Stimulated activated CD8-positive, alpha-beta memory T cell treated with anti-CD3 and anti-CD28 coated beads, Interleukin-12 subunit alpha, Interleukin-12 subunit beta, amount 100 ng/mL, for 1 hour (primary cell): ENCODE data around the gene IQCK.
A peak's percentile ranks its signal among the peaks of the same experiment; 100 is the strongest.
"Not testable (repeated sequence)": the region's sequence is repeated elsewhere in the genome, so short reads cannot be mapped to it uniquely, and the experiment has no call there.

Source experiments
- DNase-seq: peaks from one replicate; pipeline ENCODE4 v3.0.0-alpha.2; 2020; ENCODE audit warnings: low read depth

Gene IQCK

GRCh38 chr16:19717741-19718623 lies at the start of gene IQCK, which contains the start of gene KNOP1:
Gene IQCK, plus strand, starts transcription at chr16:19718271. Its CDS starts 36 bp downstream, at chr16:19718307.
Gene KNOP1, minus strand, starts transcription at chr16:19718227. Its CDS starts 3,192 bp downstream, at chr16:19715035.
- peak; percentile 77 for DNase-seq

- DNase-seq: no peak
Observed at GRCh38 chr16:19672378-19672777, 45.7 kb upstream of the IQCK start.

- DNase-seq: no peak
Observed at GRCh38 chr16:19674485-19674884, 43.6 kb upstream of the IQCK start.

GRCh38 chr16:19677402-19677801 lies 40.7 kb upstream of the IQCK start:
- no peak for DNase-seq

DNA sequence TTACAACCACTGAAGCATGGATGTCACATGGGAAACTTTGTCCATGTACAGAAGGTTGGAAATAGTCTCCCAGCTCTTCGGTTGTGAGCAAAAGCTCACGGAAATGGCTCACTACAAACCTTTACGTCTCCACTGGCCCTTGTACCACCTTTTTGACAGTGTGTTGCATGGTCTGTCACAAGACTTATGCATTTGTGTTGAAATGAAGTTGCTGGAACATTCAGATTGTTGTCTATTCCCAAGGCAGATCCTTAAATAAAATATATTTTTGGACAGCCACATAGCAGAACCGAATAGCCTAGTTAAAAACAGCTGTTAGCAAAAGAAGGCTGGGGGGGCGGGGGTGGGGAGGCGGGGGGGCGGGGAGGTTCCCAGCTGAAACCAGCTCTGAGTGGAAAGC lies 39.3 kb upstream of the IQCK start:
- DNase-seq: no peak

DNA sequence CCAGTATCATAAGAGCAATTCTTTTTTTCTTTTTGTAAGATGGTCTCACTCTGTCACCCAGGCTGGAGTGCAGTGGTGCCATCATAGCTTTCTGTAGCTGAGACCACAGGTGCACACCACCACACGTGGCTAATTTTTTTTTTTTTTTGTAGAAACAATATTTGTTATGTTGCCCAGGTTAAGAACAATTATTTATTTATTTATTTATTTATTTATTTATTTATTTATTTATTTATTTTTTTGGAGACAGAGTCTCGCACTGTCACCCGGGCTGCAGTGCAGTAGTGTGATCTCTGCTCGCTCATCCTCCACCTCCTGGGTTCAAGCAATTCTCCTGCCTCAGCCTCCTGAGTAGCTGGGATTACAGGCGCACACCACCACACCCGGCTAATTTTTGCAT lies 38.8 kb upstream of the IQCK start:
- not testable (repeated sequence) for DNase-seq

DNA sequence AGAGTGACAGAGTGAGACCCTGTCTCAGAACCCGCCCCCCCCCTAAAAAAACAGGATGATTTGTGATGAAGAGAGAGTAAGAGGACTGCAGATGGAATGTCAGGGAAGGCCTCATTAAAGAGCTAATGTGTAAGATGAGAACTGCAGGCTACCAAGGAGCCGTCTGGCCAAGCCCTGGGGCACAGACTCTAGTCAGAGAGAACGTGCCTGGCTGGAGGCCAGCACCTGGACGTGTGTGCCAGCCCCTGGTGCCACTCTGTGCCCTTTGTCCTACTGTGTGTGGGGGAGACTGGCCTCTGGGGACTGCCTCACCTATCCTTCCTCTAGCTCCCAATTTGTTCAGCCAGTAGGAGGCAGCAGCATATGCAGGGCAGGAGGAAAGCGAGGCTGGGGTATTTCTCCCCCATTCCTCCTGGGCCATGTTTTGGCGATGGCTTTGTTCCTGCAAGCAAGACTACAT lies 37.2 kb upstream of the IQCK start:
- DNase-seq: no peak

DNA sequence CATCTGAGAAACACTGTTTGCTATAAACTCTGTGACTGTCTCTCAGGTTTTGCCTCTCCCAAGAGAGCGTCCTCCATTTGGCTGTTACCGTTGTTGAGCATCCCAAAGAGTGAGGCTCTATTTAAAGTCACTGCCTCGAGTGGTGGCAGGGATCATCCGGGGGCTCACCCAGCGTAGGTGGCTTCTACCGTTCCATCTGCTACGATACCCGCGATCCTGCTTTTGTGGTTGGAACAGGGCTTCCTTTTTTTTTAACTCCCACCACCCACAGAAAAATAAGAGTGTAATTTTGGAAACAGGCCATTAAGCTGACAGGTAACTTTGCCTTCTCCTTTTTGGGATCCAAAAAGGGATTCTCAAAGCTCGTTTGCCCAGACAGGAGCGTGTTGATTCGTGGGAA lies 36.4 kb upstream of the IQCK start:
- DNase-seq: no peak

- DNase-seq: no peak
Observed at GRCh38 chr16:19683453-19684236, 34.4 kb upstream of the IQCK start.

- no peak for DNase-seq
Observed at GRCh38 chr16:19685176-19685575, 32.9 kb upstream of the IQCK start.

DNA sequence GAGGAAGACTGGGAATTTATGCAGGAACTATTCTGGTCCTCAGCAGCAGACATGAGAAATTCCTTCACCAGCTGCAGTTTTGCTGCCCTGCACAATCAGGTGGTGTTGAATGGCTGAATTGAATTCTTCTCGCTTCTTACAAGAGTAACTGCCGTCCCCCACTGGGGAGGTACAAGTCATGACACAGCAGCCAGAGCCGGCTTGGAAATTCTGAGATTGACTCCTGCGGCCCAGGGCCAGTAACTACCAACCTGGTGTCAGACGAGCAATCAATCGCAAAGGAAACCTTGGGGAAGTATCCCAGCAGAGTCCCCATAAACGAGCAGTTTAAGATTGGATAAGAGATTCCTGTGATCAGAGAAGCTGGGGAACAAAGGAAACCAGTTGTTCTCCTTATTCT lies 30.8 kb upstream of the IQCK start:
- DNase-seq: no peak

DNA sequence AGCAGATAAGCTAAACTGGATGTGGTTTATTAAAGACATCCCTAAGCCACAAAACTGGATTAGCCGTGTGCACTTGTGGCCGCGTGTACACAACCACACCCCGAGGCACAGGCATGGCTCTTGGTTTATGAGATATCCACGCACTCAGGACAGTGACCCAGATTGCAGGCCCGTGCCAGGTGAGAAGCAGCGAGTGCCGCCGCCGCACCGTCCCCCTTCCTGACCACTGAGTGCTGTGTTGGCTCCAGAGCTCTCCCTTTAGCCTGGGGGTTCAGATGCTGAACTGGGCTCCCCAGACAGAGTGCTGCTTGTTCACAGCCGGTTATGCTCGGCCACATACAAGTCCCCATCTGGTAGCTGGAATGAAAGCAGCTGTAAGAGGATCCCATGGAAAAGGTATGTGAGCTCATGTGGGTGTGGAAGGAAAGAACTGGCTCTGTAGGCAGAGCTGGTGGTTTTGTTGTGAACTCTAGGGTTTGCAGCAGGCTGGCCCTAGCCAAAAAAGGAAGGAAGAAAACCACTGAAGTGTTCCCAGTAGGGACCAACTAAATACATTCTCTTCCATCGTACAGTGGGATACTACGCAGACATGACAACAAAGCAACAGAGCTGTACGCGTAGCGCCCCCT lies 29.6 kb upstream of the IQCK start:
- no peak for DNase-seq

DNA sequence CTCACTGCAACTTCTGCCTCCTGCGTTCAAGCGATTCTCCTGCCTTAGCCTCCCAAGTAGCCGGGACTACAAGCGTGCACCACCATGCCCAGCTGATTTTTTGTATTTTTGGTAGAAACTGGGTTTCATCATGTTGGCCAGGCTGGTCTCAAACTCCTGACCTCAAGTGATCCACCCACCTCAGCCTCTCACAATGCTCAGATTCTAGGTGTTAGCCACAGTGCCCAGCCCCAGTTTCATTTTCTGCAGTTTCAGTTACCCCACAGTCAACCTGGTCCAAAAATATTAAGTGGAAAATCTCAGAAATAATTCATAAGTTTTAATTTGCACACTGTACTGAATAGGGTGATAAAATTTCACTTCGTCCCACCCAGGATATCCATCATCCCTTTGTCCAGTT lies 28.7 kb upstream of the IQCK start:
- DNase-seq: no peak

DNA sequence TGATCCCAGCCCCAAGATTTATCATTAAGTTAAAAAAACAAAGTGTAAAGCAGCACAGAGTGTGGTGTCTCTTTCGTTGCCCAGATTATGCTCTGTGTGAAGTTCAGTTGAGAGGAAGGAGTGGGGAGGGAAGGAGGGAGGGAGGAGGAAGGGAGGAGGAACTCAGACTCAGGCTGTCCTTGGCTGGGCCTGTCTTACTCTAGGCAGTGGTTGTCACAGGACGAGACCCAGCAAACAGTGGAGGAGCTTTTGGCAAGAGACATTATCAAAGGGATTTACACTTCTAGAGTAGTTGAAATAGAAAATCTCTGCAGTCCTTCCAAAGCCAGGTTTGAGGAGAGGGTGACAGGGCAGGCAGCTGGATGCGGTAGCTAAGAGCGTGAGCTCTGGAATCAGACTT lies 27.9 kb upstream of the IQCK start:
- DNase-seq: no peak

DNA sequence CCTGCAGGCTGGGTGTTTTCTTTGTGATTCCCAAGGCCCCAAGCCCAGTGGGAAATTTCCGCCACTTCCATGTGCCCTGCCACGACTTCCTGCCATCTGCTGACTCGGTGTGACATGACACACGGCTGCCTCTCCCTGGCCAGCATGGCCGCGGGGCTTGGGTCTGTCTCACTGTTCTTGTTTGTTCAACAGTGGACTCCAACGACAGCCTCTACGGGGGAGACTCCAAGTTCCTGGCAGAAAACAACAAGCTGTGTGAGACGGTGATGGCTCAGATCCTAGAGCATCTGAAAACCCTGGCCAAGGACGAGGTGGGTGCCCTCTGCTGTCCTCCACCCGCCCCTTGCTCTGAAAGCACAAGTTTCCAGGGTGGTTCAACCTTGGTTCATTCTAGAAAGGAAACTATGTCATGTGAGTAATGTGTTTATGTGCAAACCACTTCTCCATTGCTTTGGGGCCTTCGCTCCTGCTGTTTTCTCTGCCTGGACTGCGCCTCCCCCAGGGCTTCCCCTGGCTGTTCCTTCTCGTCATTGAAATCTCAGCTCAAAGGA lies 26.8 kb upstream of the IQCK start:
- DNase-seq: no peak

DNA sequence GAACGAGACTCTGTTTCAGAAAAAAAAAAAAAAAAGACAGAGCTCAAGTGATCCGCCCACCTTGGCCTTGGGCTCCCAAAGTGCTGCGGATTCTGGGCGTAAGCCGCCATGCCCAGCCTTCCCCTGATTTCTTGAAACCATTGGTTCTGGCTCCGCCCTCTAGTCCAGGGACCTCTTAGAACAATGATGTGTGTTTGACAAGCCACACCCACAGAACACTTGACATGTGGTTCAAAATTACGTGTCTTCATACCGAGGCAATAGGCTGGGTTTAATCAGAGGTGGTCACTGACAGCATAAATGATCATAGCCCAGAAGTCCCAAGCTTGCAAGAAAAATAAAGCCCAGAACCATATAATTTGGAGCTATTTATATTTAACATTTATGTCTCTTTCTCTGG lies 23.1 kb upstream of the IQCK start:
- no peak for DNase-seq

- DNase-seq: peak; percentile 28
Observed at GRCh38 chr16:19696328-19696727, 21.7 kb upstream of the IQCK start.

DNA sequence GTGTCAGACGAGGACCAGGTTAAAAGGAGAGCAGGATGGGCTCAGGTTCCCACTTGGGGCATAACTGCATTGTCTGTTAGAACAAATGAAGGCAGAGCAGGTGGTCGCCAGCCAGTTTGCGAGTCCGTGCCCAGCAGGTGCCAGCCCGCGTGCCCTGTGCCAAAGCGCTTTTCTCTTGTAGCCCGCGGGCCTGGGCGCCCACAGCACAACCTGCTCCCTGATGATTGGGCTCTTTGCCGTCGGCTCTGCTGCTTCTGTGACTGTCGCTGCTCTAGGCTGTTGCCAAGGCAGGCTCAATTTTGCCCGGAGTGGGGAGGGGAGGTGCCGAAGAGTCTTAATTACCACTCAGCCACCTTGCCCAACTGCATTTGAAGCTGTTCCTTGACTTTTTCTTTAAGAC lies 21.1 kb upstream of the IQCK start:
- DNase-seq: no peak

DNA sequence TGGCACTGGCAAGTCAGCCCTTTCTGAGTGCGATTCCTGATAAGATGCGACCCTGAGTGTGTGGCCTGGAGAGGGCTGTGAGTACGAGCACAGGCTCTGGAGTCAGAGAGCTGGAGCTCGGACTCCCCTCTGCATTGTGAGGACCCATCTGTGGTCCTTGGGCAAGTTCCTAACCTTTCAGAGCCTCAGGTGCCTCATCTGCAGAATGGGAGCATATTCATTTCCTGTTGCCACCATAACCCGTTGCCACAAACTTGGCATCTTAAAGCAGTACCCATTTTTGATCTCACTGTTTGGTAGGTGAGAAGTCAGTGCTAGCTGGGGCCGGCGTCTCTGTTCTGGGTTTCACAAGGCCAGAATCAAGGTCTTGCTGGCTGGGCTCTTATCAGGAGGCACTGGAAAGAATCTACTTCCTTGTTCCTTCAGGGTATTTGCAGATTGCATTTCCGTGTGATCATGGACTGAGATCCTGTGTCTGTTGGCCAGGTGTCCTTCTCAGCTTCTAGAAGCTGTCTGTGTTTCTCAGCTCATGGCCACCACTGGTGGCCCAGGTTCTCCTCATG lies 20.2 kb upstream of the IQCK start:
- no peak for DNase-seq

DNA sequence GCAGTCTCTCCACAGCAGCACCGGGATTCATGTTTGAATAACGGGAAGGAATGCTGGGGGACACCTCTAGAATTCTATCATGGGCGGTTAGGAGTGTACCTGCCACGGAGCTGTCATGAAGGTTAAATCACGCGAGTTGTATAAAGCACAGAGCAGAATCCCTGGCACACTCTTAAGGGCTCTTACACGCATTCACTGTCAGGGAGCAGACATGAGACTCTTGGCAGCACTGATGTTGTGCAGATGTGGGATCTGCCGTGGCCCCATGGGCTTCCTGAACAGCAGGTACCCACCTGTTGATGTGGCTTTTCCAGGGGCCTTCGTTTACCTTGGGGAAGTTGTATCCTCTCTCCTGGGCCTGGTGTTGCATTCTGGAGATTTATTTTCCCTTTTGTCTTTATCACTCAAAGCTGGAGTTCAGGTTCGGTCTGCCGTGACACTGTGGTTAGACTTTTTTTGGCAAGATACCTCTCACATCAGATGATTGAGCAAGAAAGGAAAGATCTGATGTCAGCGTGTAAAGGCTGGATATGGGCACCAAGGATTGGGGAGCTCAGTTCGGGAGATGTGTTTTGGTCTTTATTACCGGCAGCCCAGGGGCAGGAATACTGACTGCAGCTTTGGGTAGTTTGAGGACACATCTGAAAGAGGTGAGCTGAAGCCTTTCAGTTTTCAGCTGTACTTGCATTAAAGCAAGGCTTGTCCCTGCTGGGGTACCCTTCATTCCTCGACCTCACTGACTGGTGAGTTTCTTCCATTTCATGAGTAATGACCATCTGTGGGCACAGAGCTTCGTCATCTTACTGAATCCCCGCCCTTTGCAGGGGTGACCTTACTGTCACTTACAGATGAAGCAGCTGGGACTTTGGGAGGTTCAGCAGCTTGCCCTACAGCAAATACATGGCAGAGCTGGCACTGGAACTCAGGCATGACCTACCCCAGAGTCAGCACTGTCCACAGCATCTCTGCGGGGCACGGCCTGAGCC lies 19.3 kb upstream of the IQCK start:
- no peak for DNase-seq

DNA sequence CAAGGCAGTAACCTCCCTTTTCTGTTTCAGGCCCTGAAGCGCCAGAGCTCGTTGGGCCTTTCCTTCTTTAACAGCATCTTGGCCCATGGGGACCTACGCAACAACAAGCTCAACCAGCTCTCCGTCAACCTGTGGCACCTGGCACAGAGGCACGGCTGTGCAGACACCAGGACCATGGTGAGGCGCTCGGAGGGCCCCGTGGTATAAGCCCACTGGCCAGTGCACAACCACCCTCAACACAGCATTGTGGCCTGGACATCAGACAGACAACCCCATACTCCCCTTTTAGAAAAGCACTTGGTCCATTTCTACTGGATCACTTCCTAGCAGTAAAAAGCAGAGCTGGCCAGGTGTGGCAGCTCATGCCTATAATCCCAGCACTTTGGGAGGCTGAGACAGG lies 18.6 kb upstream of the IQCK start:
- DNase-seq: no peak
